Thymus (tissue), 11 donors: ENCODE data around the gene CAMKMT. TPM values are rescaled to one million over a fixed set of nuclear protein-coding genes. Genes with fewer than 3 reads are reported as not detected.

Experiments used
- DNase-seq, 9 donors: peaks; one replicate each; pipeline ENCODE4 v3.0.0-alpha.2; 2013; ENCODE audit warnings: low spot score in 9 of 9, low read depth in 6 of 9, missing footprints in 1 of 9
- H3K27ac ChIP-seq, 2 donors: one replicate each; pipeline ENCODE4 v1.5.1; 2013; ENCODE audit warnings: control low read depth in 1 of 2, low read depth in 1 of 2, low read length in 1 of 2, mild to moderate bottlenecking in 1 of 2, moderate library complexity in 1 of 2
- H3K27me3 ChIP-seq, 2 donors: one replicate each; pipeline ENCODE4 v1.5.1; 2013; ENCODE audit warnings: low read length in 1 of 2; ENCODE audit not compliant: control insufficient read depth in 2 of 2, insufficient read depth in 1 of 2
- H3K36me3 ChIP-seq, 2 donors: one replicate each; pipeline ENCODE4 v1.5.1; 2013; ENCODE audit warnings: low read length in 1 of 2, mild to moderate bottlenecking in 1 of 2, moderate library complexity in 1 of 2; ENCODE audit not compliant: control insufficient read depth in 2 of 2, insufficient read depth in 2 of 2
- H3K4me1 ChIP-seq, 2 donors: one replicate each; pipeline ENCODE4 v1.5.1; 2013; ENCODE audit warnings: low read length in 2 of 2; ENCODE audit not compliant: control insufficient read depth in 2 of 2, insufficient read depth in 2 of 2
- H3K4me3 ChIP-seq, 2 donors: one replicate each; pipeline ENCODE4 v1.5.1; 2013; ENCODE audit warnings: low read length in 2 of 2, control low read depth in 1 of 2, mild to moderate bottlenecking in 1 of 2
- H3K9me3 ChIP-seq, 2 donors: one replicate each; pipeline ENCODE4 v1.5.1; 2013; ENCODE audit warnings: low read length in 1 of 2, mild to moderate bottlenecking in 1 of 2; ENCODE audit not compliant: control insufficient read depth in 2 of 2, insufficient read depth in 1 of 2
- WGBS: extraction: QIAGEN DNeasy Blood & Tissue Kit; methylation state at CpG from one replicate; pipeline ENCODE4 v1.1.7; 2013; 5-methylcytosine and 5-hydroxymethylcytosine counted together
- polyA plus RNA-seq: library from polyadenylated mRNA; stranded (reverse); fragments of 200-250 nt; gene quantifications from one replicate; pipeline ENCODE4 v1.2.3, GENCODE V29; 2013
- total RNA-seq: library from RNA; stranded (reverse); fragments of 120-200 nt; gene quantifications from one replicate; pipeline ENCODE4 v1.2.4, GENCODE V29; 2013
- donor health status: healthy.

CAMKMT gene
- total and polyA plus RNA-seq, 2 donors: 7.0 to 7.4 TPM

DNA sequence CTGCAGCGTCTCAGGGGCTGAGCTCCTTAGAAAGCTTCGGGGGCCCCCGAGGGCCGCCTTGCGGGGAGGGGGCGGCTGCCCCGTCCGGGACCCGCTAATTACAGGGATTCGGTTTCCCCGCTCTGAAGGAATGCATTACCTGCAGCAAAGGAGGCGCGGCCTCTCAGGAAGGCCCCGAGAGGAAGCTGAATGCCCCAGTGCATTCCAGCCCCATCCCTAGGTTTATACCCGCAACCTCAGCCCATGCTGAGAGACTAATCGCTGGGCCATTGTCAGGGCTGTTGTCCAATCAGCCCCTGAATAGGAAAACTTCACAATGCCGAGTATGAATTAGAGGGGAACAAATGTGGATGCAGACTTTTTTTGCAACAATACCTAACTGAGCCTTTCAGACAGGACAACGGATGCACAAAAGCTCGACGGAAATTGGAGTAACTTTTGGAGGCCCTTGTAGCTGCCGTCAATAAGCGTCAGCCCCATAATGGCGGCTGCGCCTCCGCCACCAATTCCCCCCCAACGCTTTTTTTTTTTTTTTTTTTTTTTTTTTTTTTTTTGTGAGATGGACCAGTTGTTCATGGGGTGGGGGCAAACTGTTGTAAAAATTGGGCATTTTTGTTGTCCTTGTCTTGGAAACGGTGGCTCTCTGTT, 441.2 kb downstream of the CAMKMT start:
- peaks cover 55 to 100% of the 10 kb centered on the region in 2 donors for H3K27me3 ChIP-seq
- H3K4me1 ChIP-seq: peaks cover 0 to 3% of the 10 kb centered on the region in 2 donors
- H3K27ac ChIP-seq: no peak overlapping the region
- DNase-seq: peak in 1 of 9 donors; percentile 5
- H3K9me3 ChIP-seq: peaks cover 0 to 4% of the 10 kb centered on the region in 2 donors
- H3K36me3 ChIP-seq: no peaks in the 10 kb centered on the region
- 10% methylated on average over 27 of the region's 27 CpGs for WGBS
- H3K4me3 ChIP-seq: no peak overlapping the region

- WGBS: 30% methylated on average over 12 of the region's 12 CpGs
- no peak for DNase-seq
- Histone ChIP-seq H3K4me1 (peaks cover 0 to 3% of the 10 kb centered on the region in 2 donors), H3K27ac (no peak overlapping the region), H3K4me3 (no peak overlapping the region), H3K9me3 (peaks cover 0 to 4% of the 10 kb centered on the region in 2 donors), H3K27me3 (peaks cover 44 to 92% of the 10 kb centered on the region in 2 donors), H3K36me3 (no peaks in the 10 kb centered on the region)
Observed at GRCh38 chr2:44804406-44805265, 442.9 kb downstream of the CAMKMT start.

DNA sequence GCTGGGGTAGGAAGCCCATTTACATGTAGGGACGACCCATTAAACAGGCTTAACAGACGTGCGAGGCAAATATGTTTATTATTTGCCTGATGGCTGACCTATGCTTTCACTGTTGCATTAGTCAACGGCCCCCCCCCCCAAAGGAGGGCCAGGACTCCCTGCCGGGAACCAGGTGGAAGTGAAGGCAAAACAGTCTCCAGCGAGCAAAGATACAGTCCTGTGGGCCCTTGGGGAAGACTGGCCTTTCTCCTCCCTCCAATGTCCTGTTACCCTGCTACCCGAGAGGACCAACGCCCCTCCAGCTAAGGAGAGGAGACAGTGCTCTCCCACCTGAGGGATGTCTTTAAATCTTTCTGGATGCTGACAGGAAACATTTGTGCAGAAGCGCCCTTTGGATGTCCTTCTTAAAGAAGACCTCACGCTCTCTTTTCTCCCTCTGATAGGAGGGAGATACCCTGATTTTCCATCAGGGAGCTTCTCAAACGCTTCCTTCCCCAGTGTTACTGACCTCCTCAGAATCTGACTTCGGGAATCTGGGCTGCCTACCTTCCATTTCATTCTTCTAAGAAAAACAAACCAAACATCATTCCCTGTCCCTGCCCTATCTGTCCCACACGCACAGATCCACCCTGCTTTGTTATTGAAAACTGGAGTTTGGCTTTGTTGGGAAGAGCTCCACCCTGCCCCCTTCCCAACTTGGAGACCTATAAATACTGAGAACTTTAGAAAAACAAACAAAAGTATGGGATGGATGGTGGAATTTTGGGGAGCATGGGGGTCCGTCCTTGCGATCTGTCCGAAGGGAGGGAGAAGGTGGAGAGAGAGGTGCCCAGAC, 443.9 kb downstream of the CAMKMT start:
- Histone ChIP-seq H3K4me3 (no peak overlapping the region), H3K27me3 (peaks cover 38 to 88% of the 10 kb centered on the region in 2 donors), H3K4me1 (peaks cover 0 to 3% of the 10 kb centered on the region in 2 donors), H3K9me3 (no peaks in the 10 kb centered on the region), H3K27ac (no peak overlapping the region), H3K36me3 (no peaks in the 10 kb centered on the region)
- no peak for DNase-seq
- 10% methylated on average over 16 of the region's 16 CpGs for WGBS

DNA sequence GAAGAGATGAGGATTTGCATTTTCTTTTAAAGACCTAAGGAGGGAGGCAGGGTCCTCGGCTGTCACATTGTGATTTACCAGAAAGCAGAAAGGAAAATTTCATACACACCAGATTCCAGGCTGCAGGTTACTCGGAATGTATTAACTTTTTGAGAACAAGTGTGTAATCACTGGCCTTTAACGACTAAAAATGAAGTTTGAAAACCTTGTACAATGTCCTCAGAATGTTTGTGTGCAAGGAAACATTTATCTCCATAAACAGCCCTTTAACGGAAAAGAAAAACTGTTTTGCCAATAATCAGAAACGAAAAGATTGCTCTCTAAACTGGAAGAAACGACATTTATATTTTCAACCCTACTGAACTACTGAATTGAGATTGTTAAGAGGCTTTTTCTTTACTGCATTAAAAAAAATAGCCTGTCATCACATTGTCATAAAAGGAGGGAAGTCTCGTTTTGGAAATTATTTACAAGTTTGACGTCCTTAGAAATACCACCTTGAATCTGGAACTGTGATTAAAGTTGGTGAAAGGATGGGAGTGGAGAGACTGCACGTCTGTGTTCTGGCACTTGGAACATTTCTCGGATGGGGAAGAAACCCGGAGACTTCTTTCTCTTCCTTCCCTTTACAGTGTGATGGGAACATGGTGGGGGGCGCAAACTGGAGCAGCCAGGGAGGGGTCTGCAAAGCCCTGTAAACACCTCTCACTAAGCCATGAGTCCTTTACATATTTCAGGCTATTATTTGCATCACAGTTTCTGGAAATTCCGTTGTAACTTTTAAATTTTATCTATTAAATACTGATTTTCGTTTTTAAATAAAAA, 445.7 kb downstream of the CAMKMT start:
- no peak overlapping the region for H3K4me3 ChIP-seq
- no peaks in the 10 kb centered on the region for H3K36me3 ChIP-seq
- WGBS: 15% methylated on average over 14 of the region's 14 CpGs
- H3K27me3 ChIP-seq: peaks cover 23 to 78% of the 10 kb centered on the region in 2 donors
- no peaks in the 10 kb centered on the region for H3K4me1 ChIP-seq
- no peak for DNase-seq
- H3K9me3 ChIP-seq: no peaks in the 10 kb centered on the region
- H3K27ac ChIP-seq: no peak overlapping the region

DNA sequence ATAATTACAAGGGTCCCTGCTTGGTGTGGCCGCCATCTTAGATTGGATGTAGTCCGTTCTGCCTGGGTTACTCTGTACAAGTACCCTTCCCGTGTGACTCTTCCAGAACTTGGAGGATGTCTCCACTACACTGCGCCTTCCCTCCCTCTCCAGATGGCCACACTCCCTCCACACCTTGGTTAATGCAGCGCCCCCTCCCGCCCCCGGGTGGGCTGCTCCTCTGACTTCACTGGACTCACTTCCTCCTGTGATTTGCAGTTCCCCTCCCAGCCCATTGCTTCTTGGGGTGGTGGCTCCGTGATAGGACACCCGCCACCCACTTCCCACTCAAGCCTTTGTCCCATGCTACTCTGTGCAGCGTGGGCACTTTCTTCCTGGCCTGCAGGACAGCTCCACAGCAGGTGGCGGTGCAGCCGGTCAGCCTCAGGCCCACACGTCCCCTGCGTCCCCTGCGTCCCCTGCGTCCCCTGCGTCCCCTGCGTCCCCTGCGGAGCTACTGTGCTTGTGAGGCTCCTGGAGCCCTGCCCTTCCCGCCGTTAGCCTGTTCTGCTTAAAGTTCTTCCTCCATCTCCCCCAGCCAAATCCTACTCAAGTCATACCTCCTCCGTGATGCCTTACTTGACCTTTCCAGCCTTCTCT, 449.3 kb downstream of the CAMKMT start:
- 93% methylated on average over 22 of the region's 22 CpGs for whole genome bisulfite sequencing
- no peak for DNase-seq
- no peak overlapping the region for H3K27ac ChIP-seq
- H3K4me1 ChIP-seq: no peaks in the 10 kb centered on the region
- H3K4me3 ChIP-seq: no peak overlapping the region
- no peaks in the 10 kb centered on the region for H3K9me3 ChIP-seq
- H3K36me3 ChIP-seq: no peaks in the 10 kb centered on the region
- peaks cover under 1 to 57% of the 10 kb centered on the region in 2 donors for H3K27me3 ChIP-seq

DNA sequence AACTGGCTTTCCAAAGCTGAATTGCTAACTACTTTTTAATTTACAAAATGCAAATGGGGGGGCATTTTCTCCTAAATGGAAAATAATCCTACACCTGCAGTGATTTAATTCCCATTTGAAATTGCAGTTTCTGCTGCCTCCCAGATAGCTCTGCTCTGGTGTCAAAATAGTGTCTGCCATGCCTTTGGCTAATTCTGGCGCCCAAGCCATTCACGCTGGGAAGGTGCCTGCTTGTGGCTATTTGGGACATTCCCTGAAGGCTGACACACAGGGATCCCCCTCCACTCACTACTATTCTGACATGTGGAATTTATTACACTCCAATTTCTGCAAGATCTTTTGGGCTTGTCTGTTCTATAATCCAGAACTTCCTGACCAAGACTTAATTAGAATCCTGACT, 451.4 kb downstream of the CAMKMT start:
- H3K27ac ChIP-seq: no peak overlapping the region
- H3K27me3 ChIP-seq: peaks cover 0 to 41% of the 10 kb centered on the region in 2 donors
- H3K4me1 ChIP-seq: no peaks in the 10 kb centered on the region
- no peaks in the 10 kb centered on the region for H3K36me3 ChIP-seq
- no peak overlapping the region for H3K4me3 ChIP-seq
- no peak for DNase-seq
- 84% methylated on average over 2 of the region's 2 CpGs for WGBS
- no peaks in the 10 kb centered on the region for H3K9me3 ChIP-seq

GRCh38 chr2:44813658-44814057, 451.9 kb downstream of the CAMKMT start:
- Histone ChIP-seq H3K27me3 (peaks cover 0 to 40% of the 10 kb centered on the region in 2 donors), H3K27ac (no peak overlapping the region), H3K9me3 (no peaks in the 10 kb centered on the region), H3K4me1 (no peaks in the 10 kb centered on the region), H3K4me3 (no peak overlapping the region), H3K36me3 (no peaks in the 10 kb centered on the region)
- DNase-seq: no peak
- WGBS: 88% methylated on average over 2 of the region's 2 CpGs

DNA sequence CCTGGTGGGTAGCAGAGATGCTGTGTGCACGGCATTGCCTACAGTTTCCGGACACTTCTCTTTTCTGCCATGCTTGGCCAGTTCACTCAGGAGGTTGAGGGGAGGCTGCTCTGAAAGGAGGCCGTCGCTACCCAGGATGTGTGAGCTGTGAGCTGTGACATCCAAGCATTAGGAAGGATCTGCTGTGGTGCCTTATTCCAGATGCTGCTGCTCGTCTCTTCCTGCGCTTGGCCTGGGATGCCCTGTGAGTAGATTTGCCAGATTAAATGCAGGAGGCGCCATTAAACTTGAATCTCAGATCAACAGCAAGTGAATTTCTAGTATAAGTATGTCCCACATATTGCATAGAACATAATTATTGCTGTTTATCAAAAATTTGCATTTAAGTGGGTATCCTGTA, 455.5 kb downstream of the CAMKMT start:
- Histone ChIP-seq H3K36me3 (no peaks in the 10 kb centered on the region), H3K27me3 (peaks cover 0 to 22% of the 10 kb centered on the region in 2 donors), H3K4me1 (no peaks in the 10 kb centered on the region), H3K9me3 (no peaks in the 10 kb centered on the region), H3K4me3 (no peak overlapping the region), H3K27ac (no peak overlapping the region)
- 93% methylated on average over 7 of the region's 7 CpGs for WGBS
- no peak for DNase-seq
